HG02763 (cell line): ENCODE data around the gene ZGLP1.
"Not testable (repeated sequence)": the region's sequence is repeated elsewhere in the genome, so short reads cannot be mapped to it uniquely, and the experiment has no call there.

ENCODE experiments used
- ATAC-seq: cut with Tn5 transposase; IDR thresholded peaks from one replicate; pipeline ENCODE4 v1.9.1; 2021; ENCODE audit warnings: mild to moderate bottlenecking, moderate library complexity; ENCODE audit not compliant: unreplicated experiment

The ZGLP1 gene

GRCh38 chr19:10309423-10309822 is at the start of gene ZGLP1:
Gene ZGLP1, minus strand, starts transcription at chr19:10309815.
- ATAC-seq = no peak

- no peak for ATAC-seq
These were observed 46.8 kb upstream of the ZGLP1 start for GRCh38 chr19:10356431-10356830.

- ATAC-seq = no peak
These were observed 44.3 kb upstream of the ZGLP1 start for GRCh38 chr19:10353793-10354391.

- no peak for ATAC-seq
These were observed 43.4 kb upstream of the ZGLP1 start for GRCh38 chr19:10352764-10353671.

- ATAC-seq = no peak
These were observed 36.9 kb upstream of the ZGLP1 start for GRCh38 chr19:10346509-10346908.

- no peak for ATAC-seq
These were observed 35.2 kb upstream of the ZGLP1 start for GRCh38 chr19:10344780-10345179.

- ATAC-seq = no peak
These were observed 33.9 kb upstream of the ZGLP1 start for GRCh38 chr19:10343495-10343894.

GRCh38 chr19:10339977-10340376 is 30.4 kb upstream of the ZGLP1 start:
- no peak for ATAC-seq

GRCh38 chr19:10339380-10339960 is 29.9 kb upstream of the ZGLP1 start, which contains the start of gene ICAM3:
Gene ICAM3, minus strand, starts transcription at chr19:10339624. Its CDS starts 10 bp downstream, at chr19:10339614.
- ATAC-seq = no peak

- no peak for ATAC-seq
These were observed 29.3 kb upstream of the ZGLP1 start for GRCh38 chr19:10338940-10339339.

GRCh38 chr19:10336725-10337124 is 27.1 kb upstream of the ZGLP1 start:
- ATAC-seq = not testable (repeated sequence)

GRCh38 chr19:10335352-10335985 is 25.9 kb upstream of the ZGLP1 start:
- no peak for ATAC-seq

GRCh38 chr19:10334588-10335351 is 25.2 kb upstream of the ZGLP1 start:
- ATAC-seq = no peak

GRCh38 chr19:10333758-10334587 is 24.4 kb upstream of the ZGLP1 start:
- no peak for ATAC-seq

- ATAC-seq = peak; percentile 89
These were observed 23.5 kb upstream of the ZGLP1 start, which contains the start of gene RAVER1 for GRCh38 chr19:10332965-10333757. Gene RAVER1, minus strand, starts transcription at chr19:10333529. Its CDS starts 22 bp downstream, at chr19:10333507.

GRCh38 chr19:10332158-10332964 is 22.7 kb upstream of the ZGLP1 start:
- no peak for ATAC-seq

GRCh38 chr19:10329555-10329954 is 19.9 kb upstream of the ZGLP1 start:
- ATAC-seq = no peak
